ENCODE data around the gene ARHGAP26. TPM values are rescaled to one million over a fixed set of nuclear protein-coding genes. Genes with fewer than 3 reads are reported as not detected.

Gene ARHGAP26
- total and polyA plus RNA-seq, 2 experiments from 2014 or later: 9.5 to 16.8 TPM

GRCh38 chr5:142962174-142962533, 192.0 kb downstream of the ARHGAP26 start:
- Mint-ChIP-seq H3K27me3 (ENCODE audit: insufficient read depth, low read depth, poor library complexity) (no peaks in the 10 kb centered on the region), H3K4me3 (no peak overlapping the region), H3K9me3 (peaks cover 2% of the 10 kb centered on the region; the same call in 1 of the 3 replicates), H3K36me3 (ENCODE audit: low read depth) (no peaks in the 10 kb centered on the region), H3K4me1 (peaks cover 3% of the 10 kb centered on the region; the same call in 1 of the 3 replicates), H3K27ac (no peak overlapping the region)
- Histone ChIP-seq H3K36me3 (ENCODE audit: insufficient read depth) (no peaks in the 10 kb centered on the region; the same call in 1 of the 2 replicates), H3K27ac (ENCODE audit: low read depth) (no peak overlapping the region), H3K4me1 (ENCODE audit: insufficient read depth) (no peaks in the 10 kb centered on the region), H3K4me3 (no peak overlapping the region), H2AFZ (no peak overlapping the region), H3K79me2 (replicated peaks; ENCODE audit: insufficient read depth) (no peaks in the 10 kb centered on the region), H4K20me1 (replicated peaks; ENCODE audit: insufficient read depth) (no peaks in the 10 kb centered on the region), H3K4me2 (no peak overlapping the region), H3F3A (replicated peaks; ENCODE audit: low read depth) (no peaks in the 10 kb centered on the region), H3K9me2 (ENCODE audit: insufficient read depth) (no peaks in the 10 kb centered on the region), H3K27me3 (ENCODE audit: insufficient read depth) (no peaks in the 10 kb centered on the region)
- ATAC-seq (no peak), DNase-seq (ENCODE audit: low spot score) (no peak)
- TF ChIP-seq ZNF462 (CRISPR knock-in tag; IDR thresholded peaks at IDR 0.05) (no peak), CREB1 (CRISPR knock-in tag; IDR thresholded peaks at IDR 0.05; ENCODE audit: low read depth) (no peak), JUNB (IDR thresholded peaks at IDR 0.05; ENCODE audit: unreplicated experiment) (no peak), EZH2 (IDR thresholded peaks at IDR 0.05; ENCODE audit: low read depth, unreplicated experiment) (no peak), POLR2AphosphoS5 (IDR thresholded peaks at IDR 0.05; ENCODE audit: low read depth) (no peak), STAT1 (IDR thresholded peaks at IDR 0.05; ENCODE audit: unreplicated experiment) (no peak), EZH2phosphoT487 (IDR thresholded peaks at IDR 0.05; ENCODE audit: unreplicated experiment) (no peak), ZNF114 (CRISPR knock-in tag; IDR thresholded peaks at IDR 0.05) (no peak), CTCF (conservative IDR thresholded peaks at IDR 0.05; ENCODE audit: low read depth in 2 of 2) (no peak), ZNF331 (CRISPR knock-in tag; IDR thresholded peaks at IDR 0.05; ENCODE audit: low read depth) (no peak)

Data from GM23338 (cell line).